K562 (cell line): ENCODE results near the gene ZBTB7A. TPM values are rescaled to one million over a fixed set of nuclear protein-coding genes. Genes with fewer than 3 reads are reported as not detected.

Experiments used
- ATAC-seq: fragments of 200-7000 bp; cut with Tn5 transposase; 3 replicates; pipeline ENCODE4 v1.9.1; 2020; ENCODE audit warnings: moderate library complexity
- BruUV-seq: library from RNA; stranded (reverse); fragments of 400-500 nt; replicated peaks from 2 replicates; lab custom pipeline; 2021; lab: Mats Ljungman, UMichigan
- CTCF ChIA-PET: fragments of 300-600 bp; formaldehyde crosslinking; extraction: SDS; loops from one replicate; lab custom pipeline; 2021; ENCODE audit warnings: low intra/inter-chr PET ratio; lab: Yijun Ruan, JAX
- POLR2A ChIA-PET: fragments of 300-600, 350-650 bp; sonication (Branson Sonifier 250); formaldehyde crosslinking; extraction: SDS; loops from one replicate; lab custom pipeline; 2021; ENCODE audit warnings: antibody characterized with exemption, inconsistent platforms; lab: Yijun Ruan, JAX
- DNase-seq, 4 experiments: peaks; one replicate each; pipeline versions ENCODE4 v3.0.0 to v3.0.0-alpha.2; 2011 to 2018; ENCODE audit warnings: low spot score in 3 of 4, mixed read lengths in 3 of 4; ENCODE audit errors: extremely low read depth in 1 of 4
- FAIRE-seq: peaks from 2 replicates; lab custom pipeline; 2011; peaks lifted over from hg19 to GRCh38; lab: Jason Lieb, UNC
- H2AFZ ChIP-seq: 2 replicates; pipeline ENCODE4 v1.6.0; 2011; ENCODE audit warnings: low read depth, low read length, control low read depth, inconsistent platforms
- H3K27ac ChIP-seq: fragments of 200-600 bp; 3 replicates; pipeline ENCODE4 v1.8.0; 2011; ENCODE audit warnings: low read depth, mild to moderate bottlenecking, control low read depth, inconsistent platforms, low read length, moderate library complexity, mixed read lengths; ENCODE audit errors: extremely low read depth
- H3K27me3 ChIP-seq, 2 experiments: fragments of 300-600 bp in 1 of 2; 2 replicates in 1 of 2; 3 replicates in 1 of 2; pipeline versions ENCODE4 v1.6.0 to v1.8.0; 2011; ENCODE audit warnings: inconsistent platforms in 2 of 2, low read length in 2 of 2, mild to moderate bottlenecking in 1 of 2, mixed read lengths in 1 of 2, moderate library complexity in 1 of 2; ENCODE audit not compliant: control insufficient read depth in 2 of 2, insufficient read depth in 2 of 2
- H3K36me3 ChIP-seq: fragments of 300-600 bp; 3 replicates; pipeline ENCODE4 v1.8.0; 2011; ENCODE audit warnings: mild to moderate bottlenecking, low read length, inconsistent platforms; ENCODE audit not compliant: control insufficient read depth, insufficient read depth
- H3K4me1 ChIP-seq, 2 experiments: fragments of 200-600 bp in 1 of 2; replicated peaks in 1 of 2; 2 replicates in 1 of 2; 3 replicates in 1 of 2; pipeline versions ENCODE4 v1.5.1 to v1.8.0; 2011; ENCODE audit warnings: inconsistent platforms in 2 of 2, low read length in 2 of 2, mild to moderate bottlenecking in 1 of 2, mixed read lengths in 1 of 2, moderate library complexity in 1 of 2; ENCODE audit not compliant: control insufficient read depth in 2 of 2, insufficient read depth in 2 of 2
- H3K4me2 ChIP-seq: 2 replicates; pipeline ENCODE4 v1.6.1; 2011; ENCODE audit warnings: low read length, control low read depth, inconsistent platforms, mixed read lengths; ENCODE audit not compliant: insufficient read depth
- H3K4me3 ChIP-seq: fragments of 200-600 bp; sonication (generic), shearing (Covaris generic); 2 replicates; pipeline ENCODE4 v1.5.1; 2016; ENCODE audit warnings: control low read depth, inconsistent platforms
- H3K79me2 ChIP-seq: fragments of 200-600 bp; 3 replicates; pipeline ENCODE4 v1.8.0; 2011; ENCODE audit warnings: low read length, inconsistent platforms; ENCODE audit not compliant: control insufficient read depth, insufficient read depth
- H3K9ac ChIP-seq, 2 experiments: 2 replicates each; pipeline versions ENCODE4 v1.6.0 to v1.6.1; 2011; ENCODE audit warnings: low read depth in 2 of 2, low read length in 2 of 2, control low read depth in 1 of 2, inconsistent platforms in 1 of 2, mild to moderate bottlenecking in 1 of 2, mixed read lengths in 1 of 2; ENCODE audit not compliant: insufficient read depth in 1 of 2
- H3K9me1 ChIP-seq: one replicate; pipeline ENCODE4 v1.6.0; 2011; ENCODE audit warnings: inconsistent platforms, mild to moderate bottlenecking, low read length, moderate library complexity; ENCODE audit not compliant: control insufficient read depth, insufficient read depth
- H3K9me3 ChIP-seq: replicated peaks from 2 replicates; pipeline ENCODE4 v1.5.1; 2011; ENCODE audit warnings: low read depth, low read length, inconsistent platforms; ENCODE audit not compliant: control insufficient read depth, insufficient read depth
- H4K20me1 ChIP-seq: replicated peaks from 2 replicates; pipeline ENCODE4 v1.6.1; 2011; ENCODE audit warnings: low read length, inconsistent platforms, mixed read lengths; ENCODE audit not compliant: control insufficient read depth, insufficient read depth
- BCOR ChIP-seq: fragments of 450-650 bp; IDR thresholded peaks from 2 replicates; pipeline ENCODE4 v1.6.1; 2016
- CTBP1 ChIP-seq: fragments of 450-650 bp; IDR thresholded peaks from 2 replicates; pipeline ENCODE4 v1.6.1; 2016; ENCODE audit warnings: borderline replicate concordance
- ETV5 ChIP-seq: sonication (generic); formaldehyde crosslinking; IDR thresholded peaks from 2 replicates; pipeline ENCODE4 v1.4.0; 2020; ENCODE audit warnings: low read depth, mild to moderate bottlenecking, missing genetic modification reagents
- POLR2G ChIP-seq: fragments of 200-400 bp; formaldehyde crosslinking; IDR thresholded peaks from 2 replicates; pipeline ENCODE4 v1.6.1; 2017; ENCODE audit warnings: low read depth, mild to moderate bottlenecking, antibody characterized with exemption, low read length, moderate library complexity
- RAD51 ChIP-seq: fragments of 450-650 bp; IDR thresholded peaks from 2 replicates; pipeline ENCODE4 v1.7.1; 2016; ENCODE audit warnings: low read depth, mild to moderate bottlenecking, borderline replicate concordance
- THRAP3 ChIP-seq: fragments of 450-650 bp; IDR thresholded peaks from 2 replicates; pipeline ENCODE4 v1.6.1; 2016; ENCODE audit warnings: mild to moderate bottlenecking, inconsistent platforms, borderline replicate concordance
- YBX1 ChIP-seq: fragments of 450-650 bp; IDR thresholded peaks from 2 replicates; pipeline ENCODE4 v1.7.1; 2016; ENCODE audit warnings: mild to moderate bottlenecking
- ZNF77 ChIP-seq: fragments of 250-450 bp; sonication (Bioruptor Pico); IDR thresholded peaks from 2 replicates; pipeline ENCODE4 v1.5.0; 2020
- ZNF830 ChIP-seq: fragments of 250-450 bp; sonication (Bioruptor Pico); IDR thresholded peaks from 2 replicates; pipeline ENCODE4 v1.5.0; 2021; ENCODE audit warnings: mild to moderate bottlenecking
- ZZZ3 ChIP-seq: fragments of 450-650 bp; IDR thresholded peaks from 2 replicates; pipeline ENCODE4 v1.6.1; 2016; ENCODE audit warnings: antibody characterized with exemption, mild to moderate bottlenecking, moderate library complexity
- WGBS: fragments of 100-300 bp; shearing (Covaris generic); methylation state at CpG from one replicate; pipeline ENCODE4 v1.1.6; 2016; ENCODE audit warnings: low coverage, mixed read lengths; ENCODE audit not compliant: insufficient coverage; ENCODE audit errors: missing lambda C conversion rate; 5-methylcytosine and 5-hydroxymethylcytosine counted together
- in situ Hi-C: fragments of 300-500 bp; cut with MboI; formaldehyde crosslinking; loops from 4 replicates; pipeline ENCODE4 v1.15.0; 2018; ENCODE audit warnings: inconsistent platforms, mixed read lengths
- intact Hi-C: fragments of 100-400 bp; cut with micrococcal nuclease; formaldehyde crosslinking; loops from 2 replicates; pipeline ENCODE4 v1.14.2; 2022
- polyA plus RNA-seq, 8 experiments: library from polyadenylated mRNA; depleted of rRNA in 4 of 8; stranded (reverse) in 5 of 8; unstranded in 3 of 8; fragments of >200 nt; fragmentation: Nextera tagmentation in 2 of 8; fragmentation: Illumina TruSeq in 1 of 8; extraction: Ambion mirVana in 2 of 8; extraction: Trizol in 1 of 8; gene quantifications; 2 replicates each; pipeline versions ENCODE4 v1.2.1 to v1.2.3, GENCODE V29; 2011 to 2014; ENCODE audit warnings: inconsistent platforms in 1 of 8, missing spikeins in 1 of 8
- total RNA-seq, 7 experiments: library from RNA; depleted of rRNA in 6 of 7; stranded (reverse); fragments of >200 nt in 6 of 7; fragmentation: Illumina TruSeq in 2 of 7; extraction: Trizol in 2 of 7; gene quantifications; 2 replicates each; pipeline versions ENCODE4 v1.2.1 to v1.2.3, GENCODE V29; 2011 to 2021; ENCODE audit warnings: low replicate concordance in 1 of 7
- TF ChIP-seq, protein P1 (sequence below): fragments of 250-450 bp; sonication (Bioruptor Pico); IDR thresholded peaks from 2 replicates; pipeline ENCODE4 v1.8.0; 2022; ENCODE audit warnings: moderate library complexity, mild to moderate bottlenecking, inconsistent platforms
- TF ChIP-seq, protein P2 (sequence below): sonication (generic); formaldehyde crosslinking; IDR thresholded peaks from 2 replicates; pipeline ENCODE4 v1.8.1; 2023; ENCODE audit warnings: mild to moderate bottlenecking, missing genetic modification reagents
- TF ChIP-seq, protein P3 (sequence below): fragments of 450-650 bp; IDR thresholded peaks from 2 replicates; pipeline ENCODE4 v1.6.1; 2014; ENCODE audit warnings: low read depth, mild to moderate bottlenecking, moderate library complexity, borderline replicate concordance
- TF ChIP-seq, protein P4 (sequence below): sonication (generic); formaldehyde crosslinking; IDR thresholded peaks from 2 replicates; pipeline ENCODE4 v1.9.0; 2022; ENCODE audit warnings: mild to moderate bottlenecking, missing genetic modification reagents
- TF ChIP-seq, protein P5 (sequence below): sonication (generic); formaldehyde crosslinking; IDR thresholded peaks from 2 replicates; pipeline ENCODE4 v1.8.0; 2022; ENCODE audit warnings: mild to moderate bottlenecking, missing genetic modification reagents, borderline replicate concordance

The ZBTB7A gene
- total and polyA plus RNA-seq, 9 of the 15 experiments (the other 6 are each of a cell fraction or from before 2014, with no cell fraction given) = 0.11 to 34.0 (median 4.6) TPM

DNA sequence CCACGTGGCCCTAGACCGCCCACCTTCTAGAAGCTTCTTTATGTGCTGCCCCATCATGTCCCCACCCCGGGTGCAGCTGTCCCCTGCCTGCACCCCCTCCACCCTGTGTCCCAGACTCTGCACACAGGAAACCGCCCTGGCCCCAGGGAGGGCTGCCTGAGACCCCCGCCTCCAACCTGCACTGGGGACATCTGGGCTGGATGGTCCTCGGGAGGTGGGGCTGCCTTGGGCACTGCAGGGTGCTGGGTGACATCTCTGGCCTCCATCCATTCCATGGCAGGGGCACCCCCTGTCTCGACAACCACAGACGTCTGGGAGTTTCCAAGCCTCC is 17.8 kb upstream of the ZBTB7A start:
- Histone ChIP-seq H3K9me3 (no peaks in the 10 kb centered on the region), H3K4me1 (peaks cover 6 to 69% of the 10 kb centered on the region in 2 experiments; a peak in 4 of 5 replicates), H3K27ac (no peak overlapping the region), H2AFZ (peak overlapping the region; percentile 16), H3K79me2 (no peaks in the 10 kb centered on the region), H3K9ac (peak overlapping the region in 1 of 2 experiments; percentile 87; a peak in 3 of 4 replicates), H3K4me2 (no peak overlapping the region), H3K9me1 (no peaks in the 10 kb centered on the region), H3K27me3 (no peaks in the 10 kb centered on the region), H3K4me3 (no peak overlapping the region), H4K20me1 (no peaks in the 10 kb centered on the region), H3K36me3 (peaks cover 4% of the 10 kb centered on the region; the same call in 1 of the 3 replicates)
- intact Hi-C loops (no loop called here), in situ Hi-C loops (no loop called here)
- no peak for FAIRE-seq
- POLR2A ChIA-PET = no interaction called here
- CTCF ChIA-PET = no interaction called here
- WGBS = 71% methylated on average over 8 of the region's 8 CpGs
- no peak for ATAC-seq
- no TSS peak for BruUV-seq
- DNase-seq = no peak
- TF ChIP-seq ETV5 (CRISPR knock-in tag) (no peak), YBX1 (no peak), ZZZ3 (no peak), BCOR (no peak), RAD51 (0 out of 2 replicates have a peak, but pooled peaks have one; percentile 10), ZNF77 (CRISPR knock-in tag) (no peak), THRAP3 (no peak), ZNF830 (CRISPR knock-in tag) (no peak), CTBP1 (0 out of 2 replicates have a peak, but pooled peaks have one; percentile 6), POLR2G (0 out of 2 replicates have a peak, but pooled peaks have one; percentile 34)
- TF ChIP-seq, protein P1, sequence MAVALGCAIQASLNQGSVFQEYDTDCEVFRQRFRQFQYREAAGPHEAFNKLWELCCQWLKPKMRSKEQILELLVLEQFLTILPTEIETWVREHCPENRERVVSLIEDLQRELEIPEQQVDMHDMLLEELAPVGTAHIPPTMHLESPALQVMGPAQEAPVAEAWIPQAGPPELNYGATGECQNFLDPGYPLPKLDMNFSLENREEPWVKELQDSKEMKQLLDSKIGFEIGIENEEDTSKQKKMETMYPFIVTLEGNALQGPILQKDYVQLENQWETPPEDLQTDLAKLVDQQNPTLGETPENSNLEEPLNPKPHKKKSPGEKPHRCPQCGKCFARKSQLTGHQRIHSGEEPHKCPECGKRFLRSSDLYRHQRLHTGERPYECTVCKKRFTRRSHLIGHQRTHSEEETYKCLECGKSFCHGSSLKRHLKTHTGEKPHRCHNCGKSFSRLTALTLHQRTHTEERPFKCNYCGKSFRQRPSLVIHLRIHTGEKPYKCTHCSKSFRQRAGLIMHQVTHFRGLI (CRISPR knock-in tag) = no peak
- TF ChIP-seq, protein P2, sequence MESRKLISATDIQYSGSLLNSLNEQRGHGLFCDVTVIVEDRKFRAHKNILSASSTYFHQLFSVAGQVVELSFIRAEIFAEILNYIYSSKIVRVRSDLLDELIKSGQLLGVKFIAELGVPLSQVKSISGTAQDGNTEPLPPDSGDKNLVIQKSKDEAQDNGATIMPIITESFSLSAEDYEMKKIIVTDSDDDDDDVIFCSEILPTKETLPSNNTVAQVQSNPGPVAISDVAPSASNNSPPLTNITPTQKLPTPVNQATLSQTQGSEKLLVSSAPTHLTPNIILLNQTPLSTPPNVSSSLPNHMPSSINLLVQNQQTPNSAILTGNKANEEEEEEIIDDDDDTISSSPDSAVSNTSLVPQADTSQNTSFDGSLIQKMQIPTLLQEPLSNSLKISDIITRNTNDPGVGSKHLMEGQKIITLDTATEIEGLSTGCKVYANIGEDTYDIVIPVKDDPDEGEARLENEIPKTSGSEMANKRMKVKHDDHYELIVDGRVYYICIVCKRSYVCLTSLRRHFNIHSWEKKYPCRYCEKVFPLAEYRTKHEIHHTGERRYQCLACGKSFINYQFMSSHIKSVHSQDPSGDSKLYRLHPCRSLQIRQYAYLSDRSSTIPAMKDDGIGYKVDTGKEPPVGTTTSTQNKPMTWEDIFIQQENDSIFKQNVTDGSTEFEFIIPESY (CRISPR knock-in tag) = no peak
- TF ChIP-seq, protein P3, sequence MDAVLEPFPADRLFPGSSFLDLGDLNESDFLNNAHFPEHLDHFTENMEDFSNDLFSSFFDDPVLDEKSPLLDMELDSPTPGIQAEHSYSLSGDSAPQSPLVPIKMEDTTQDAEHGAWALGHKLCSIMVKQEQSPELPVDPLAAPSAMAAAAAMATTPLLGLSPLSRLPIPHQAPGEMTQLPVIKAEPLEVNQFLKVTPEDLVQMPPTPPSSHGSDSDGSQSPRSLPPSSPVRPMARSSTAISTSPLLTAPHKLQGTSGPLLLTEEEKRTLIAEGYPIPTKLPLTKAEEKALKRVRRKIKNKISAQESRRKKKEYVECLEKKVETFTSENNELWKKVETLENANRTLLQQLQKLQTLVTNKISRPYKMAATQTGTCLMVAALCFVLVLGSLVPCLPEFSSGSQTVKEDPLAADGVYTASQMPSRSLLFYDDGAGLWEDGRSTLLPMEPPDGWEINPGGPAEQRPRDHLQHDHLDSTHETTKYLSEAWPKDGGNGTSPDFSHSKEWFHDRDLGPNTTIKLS = no peak
- TF ChIP-seq, protein P4, sequence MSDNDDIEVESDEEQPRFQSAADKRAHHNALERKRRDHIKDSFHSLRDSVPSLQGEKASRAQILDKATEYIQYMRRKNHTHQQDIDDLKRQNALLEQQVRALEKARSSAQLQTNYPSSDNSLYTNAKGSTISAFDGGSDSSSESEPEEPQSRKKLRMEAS (CRISPR knock-in tag) = 0 out of 2 replicates have a peak, but pooled peaks have one; percentile 22
- TF ChIP-seq, protein P5, sequence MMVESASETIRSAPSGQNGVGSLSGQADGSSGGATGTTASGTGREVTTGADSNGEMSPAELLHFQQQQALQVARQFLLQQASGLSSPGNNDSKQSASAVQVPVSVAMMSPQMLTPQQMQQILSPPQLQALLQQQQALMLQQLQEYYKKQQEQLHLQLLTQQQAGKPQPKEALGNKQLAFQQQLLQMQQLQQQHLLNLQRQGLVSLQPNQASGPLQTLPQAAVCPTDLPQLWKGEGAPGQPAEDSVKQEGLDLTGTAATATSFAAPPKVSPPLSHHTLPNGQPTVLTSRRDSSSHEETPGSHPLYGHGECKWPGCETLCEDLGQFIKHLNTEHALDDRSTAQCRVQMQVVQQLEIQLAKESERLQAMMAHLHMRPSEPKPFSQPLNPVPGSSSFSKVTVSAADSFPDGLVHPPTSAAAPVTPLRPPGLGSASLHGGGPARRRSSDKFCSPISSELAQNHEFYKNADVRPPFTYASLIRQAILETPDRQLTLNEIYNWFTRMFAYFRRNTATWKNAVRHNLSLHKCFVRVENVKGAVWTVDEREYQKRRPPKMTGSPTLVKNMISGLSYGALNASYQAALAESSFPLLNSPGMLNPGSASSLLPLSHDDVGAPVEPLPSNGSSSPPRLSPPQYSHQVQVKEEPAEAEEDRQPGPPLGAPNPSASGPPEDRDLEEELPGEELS (CRISPR knock-in tag) = no peak
